SK-N-SH (cell line): ENCODE data around the gene ARHGAP1.

ENCODE experiments used
- CHD2 ChIP-seq: fragments of 150-350 bp; IDR thresholded peaks from 2 replicates; pipeline ENCODE4 v1.6.1; 2018; ENCODE audit warnings: low read length; ENCODE audit not compliant: partially characterized antibody
- EP300 ChIP-seq, 2 experiments: IDR thresholded peaks; 2 replicates each; pipeline versions ENCODE4 v1.4.0 to v1.6.1; 2012; ENCODE audit warnings: borderline replicate concordance in 1 of 2, low read depth in 1 of 2, low read length in 1 of 2
- FOSL2 ChIP-seq: IDR thresholded peaks from 2 replicates; pipeline ENCODE4 v1.4.0; 2012; ENCODE audit warnings: low read depth, mild to moderate bottlenecking, moderate library complexity, borderline replicate concordance
- JUND ChIP-seq: IDR thresholded peaks from 2 replicates; pipeline ENCODE4 v1.4.0; 2012
- POLR2AphosphoS5 ChIP-seq: IDR thresholded peaks from 2 replicates; pipeline ENCODE4 v1.6.1; 2012; ENCODE audit warnings: low read depth, low read length
- RFX5 ChIP-seq: IDR thresholded peaks from 2 replicates; pipeline ENCODE4 v1.6.1; 2012; ENCODE audit warnings: mild to moderate bottlenecking, improper control_type of control experiment, low read length
- SIN3A ChIP-seq: IDR thresholded peaks from 2 replicates; pipeline ENCODE4 v1.6.1; 2012; ENCODE audit warnings: low read depth, mild to moderate bottlenecking, low read length, moderate library complexity, borderline replicate concordance
- SMC3 ChIP-seq: IDR thresholded peaks from 2 replicates; pipeline ENCODE4 v1.6.1; 2012; ENCODE audit warnings: low read depth, low read length, improper control_type of control experiment
- TAF1 ChIP-seq: IDR thresholded peaks from 2 replicates; pipeline ENCODE4 v1.6.1; 2012; ENCODE audit warnings: low read depth, mild to moderate bottlenecking, low read length, moderate library complexity, borderline replicate concordance
- TCF12 ChIP-seq: IDR thresholded peaks from 2 replicates; pipeline ENCODE4 v1.4.0; 2012
- TF ChIP-seq, protein P1 (sequence below): fragments of 200-600 bp; sonication (generic); IDR thresholded peaks from 2 replicates; pipeline ENCODE4 v1.6.1; 2017; ENCODE audit warnings: antibody characterized with exemption, mild to moderate bottlenecking, moderate library complexity
- TF ChIP-seq, protein P2 (sequence below): fragments of 150-350 bp; IDR thresholded peaks from 2 replicates; pipeline ENCODE4 v1.6.1; 2017; ENCODE audit warnings: antibody characterized with exemption, low read length, low read depth, borderline replicate concordance
- TF ChIP-seq, protein P3 (sequence below): IDR thresholded peaks from 2 replicates; pipeline ENCODE4 v1.4.0; 2012; ENCODE audit warnings: low read depth, borderline replicate concordance
- TF ChIP-seq, protein P4 (sequence below): IDR thresholded peaks from 2 replicates; pipeline ENCODE4 v1.4.0; 2012; ENCODE audit warnings: low read depth

DNA sequence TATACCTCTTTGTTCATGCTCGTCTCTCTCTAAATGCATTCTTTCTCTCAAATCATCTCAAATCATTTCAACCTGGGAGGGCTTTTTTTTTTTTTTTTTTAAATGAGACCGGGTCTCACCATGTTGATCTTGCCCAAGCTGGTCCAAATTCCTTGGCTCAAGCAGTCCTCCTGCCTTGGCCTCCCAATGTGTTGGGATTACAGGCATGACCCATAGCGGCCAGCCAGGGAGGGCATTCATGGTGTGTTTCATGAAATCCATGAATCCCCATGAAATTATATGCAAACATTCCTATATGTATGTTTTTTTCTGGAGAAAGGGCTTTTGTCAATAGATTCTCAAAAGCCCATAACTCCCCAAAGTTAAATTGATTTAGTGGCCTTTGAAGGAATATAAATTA is 56.9 kb downstream of the ARHGAP1 start:
- TF ChIP-seq, protein P1, sequence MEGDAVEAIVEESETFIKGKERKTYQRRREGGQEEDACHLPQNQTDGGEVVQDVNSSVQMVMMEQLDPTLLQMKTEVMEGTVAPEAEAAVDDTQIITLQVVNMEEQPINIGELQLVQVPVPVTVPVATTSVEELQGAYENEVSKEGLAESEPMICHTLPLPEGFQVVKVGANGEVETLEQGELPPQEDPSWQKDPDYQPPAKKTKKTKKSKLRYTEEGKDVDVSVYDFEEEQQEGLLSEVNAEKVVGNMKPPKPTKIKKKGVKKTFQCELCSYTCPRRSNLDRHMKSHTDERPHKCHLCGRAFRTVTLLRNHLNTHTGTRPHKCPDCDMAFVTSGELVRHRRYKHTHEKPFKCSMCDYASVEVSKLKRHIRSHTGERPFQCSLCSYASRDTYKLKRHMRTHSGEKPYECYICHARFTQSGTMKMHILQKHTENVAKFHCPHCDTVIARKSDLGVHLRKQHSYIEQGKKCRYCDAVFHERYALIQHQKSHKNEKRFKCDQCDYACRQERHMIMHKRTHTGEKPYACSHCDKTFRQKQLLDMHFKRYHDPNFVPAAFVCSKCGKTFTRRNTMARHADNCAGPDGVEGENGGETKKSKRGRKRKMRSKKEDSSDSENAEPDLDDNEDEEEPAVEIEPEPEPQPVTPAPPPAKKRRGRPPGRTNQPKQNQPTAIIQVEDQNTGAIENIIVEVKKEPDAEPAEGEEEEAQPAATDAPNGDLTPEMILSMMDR = no peak
- TF ChIP-seq JUND = no peak
- TF ChIP-seq, protein P2, sequence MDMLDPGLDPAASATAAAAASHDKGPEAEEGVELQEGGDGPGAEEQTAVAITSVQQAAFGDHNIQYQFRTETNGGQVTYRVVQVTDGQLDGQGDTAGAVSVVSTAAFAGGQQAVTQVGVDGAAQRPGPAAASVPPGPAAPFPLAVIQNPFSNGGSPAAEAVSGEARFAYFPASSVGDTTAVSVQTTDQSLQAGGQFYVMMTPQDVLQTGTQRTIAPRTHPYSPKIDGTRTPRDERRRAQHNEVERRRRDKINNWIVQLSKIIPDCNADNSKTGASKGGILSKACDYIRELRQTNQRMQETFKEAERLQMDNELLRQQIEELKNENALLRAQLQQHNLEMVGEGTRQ = no peak
- no peak for TF ChIP-seq CHD2
- TF ChIP-seq SMC3 = no peak
- TF ChIP-seq TCF12 = no peak
- TF ChIP-seq, protein P3, sequence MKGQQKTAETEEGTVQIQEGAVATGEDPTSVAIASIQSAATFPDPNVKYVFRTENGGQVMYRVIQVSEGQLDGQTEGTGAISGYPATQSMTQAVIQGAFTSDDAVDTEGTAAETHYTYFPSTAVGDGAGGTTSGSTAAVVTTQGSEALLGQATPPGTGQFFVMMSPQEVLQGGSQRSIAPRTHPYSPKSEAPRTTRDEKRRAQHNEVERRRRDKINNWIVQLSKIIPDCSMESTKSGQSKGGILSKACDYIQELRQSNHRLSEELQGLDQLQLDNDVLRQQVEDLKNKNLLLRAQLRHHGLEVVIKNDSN = no peak
- TF ChIP-seq, protein P4, sequence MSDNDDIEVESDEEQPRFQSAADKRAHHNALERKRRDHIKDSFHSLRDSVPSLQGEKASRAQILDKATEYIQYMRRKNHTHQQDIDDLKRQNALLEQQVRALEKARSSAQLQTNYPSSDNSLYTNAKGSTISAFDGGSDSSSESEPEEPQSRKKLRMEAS = no peak
- no peak for TF ChIP-seq POLR2AphosphoS5
- no peak for TF ChIP-seq SIN3A
- TF ChIP-seq FOSL2 = no peak
- no peak for TF ChIP-seq EP300 (IDR thresholded peaks at IDR 0.05; ENCODE audit: borderline replicate concordance in 1 of 2, low read depth in 1 of 2, low read length in 1 of 2)
- no peak for TF ChIP-seq RFX5
- TF ChIP-seq TAF1 = no peak
